ENCODE results near the gene TUB. TPM values are rescaled to one million over a fixed set of nuclear protein-coding genes. Genes with fewer than 3 reads are reported as not detected.
A peak's percentile ranks its signal among the peaks of the same experiment; 100 is the strongest.

The TUB gene
- total RNA-seq, 1 experiment from 2014 or later = 3.3 TPM

GRCh38 chr11:8068605-8069221 lies 12.3 kb upstream of the TUB start:
- POLR2A ChIA-PET (ENCODE audit: unreplicated experiment) = no interaction called here
- DNase-seq (peak; percentile 39), ATAC-seq (peak; percentile 64)
- Histone ChIP-seq H3F3A (ENCODE audit: low read length, unreplicated experiment) (no peaks in the 10 kb centered on the region), H3K4me1 (ENCODE audit: insufficient read depth, low read length) (peaks cover 11% of the 10 kb centered on the region), H3K4me2 (ENCODE audit: low read length) (peak overlapping the region; percentile 80), H2AFZ (ENCODE audit: low read length) (peak overlapping the region; percentile 66), H3K9me2 (replicated peaks; ENCODE audit: low read length) (no peaks in the 10 kb centered on the region), H3K9ac (ENCODE audit: low read length) (no peak overlapping the region), H3K9me3 (ENCODE audit: low read length) (no peaks in the 10 kb centered on the region), H3K27ac (ENCODE audit: low read length) (no peak overlapping the region), H3K4me3 (ENCODE audit: low read length) (peak overlapping the region; percentile 49), H3K27me3 (ENCODE audit: low read length) (peaks cover 16% of the 10 kb centered on the region), H4K20me1 (ENCODE audit: low read length) (no peaks in the 10 kb centered on the region), H3K36me3 (ENCODE audit: low read depth, low read length) (no peaks in the 10 kb centered on the region), H3K79me2 (ENCODE audit: low read length) (no peaks in the 10 kb centered on the region)
- CTCF ChIA-PET = interaction anchor here (0.7 kb wide), 1 partner anchor 36 kb away, joined by 3 read pairs; no protein-coding TSS in a partner anchor
- TF ChIP-seq EZH2phosphoT487 (IDR thresholded peaks at IDR 0.05; ENCODE audit: borderline replicate concordance, low read length) (no peak), CTCF (conservative IDR thresholded peaks at IDR 0.05; ENCODE audit: low read depth, low read length) (no peak)
- intact Hi-C loops (cut with micrococcal nuclease) = no loop called here
- no TSS peak for BruUV-seq (replicated peaks)

- Histone ChIP-seq H2AFZ (ENCODE audit: low read length) (no peak overlapping the region), H3K36me3 (ENCODE audit: low read depth, low read length) (no peaks in the 10 kb centered on the region), H4K20me1 (ENCODE audit: low read length) (no peaks in the 10 kb centered on the region), H3K27ac (ENCODE audit: low read length) (no peak overlapping the region), H3K4me2 (ENCODE audit: low read length) (no peak overlapping the region), H3K9me2 (replicated peaks; ENCODE audit: low read length) (no peaks in the 10 kb centered on the region), H3F3A (ENCODE audit: low read length, unreplicated experiment) (no peaks in the 10 kb centered on the region), H3K9ac (ENCODE audit: low read length) (no peak overlapping the region), H3K27me3 (ENCODE audit: low read length) (peaks cover 16% of the 10 kb centered on the region), H3K4me3 (ENCODE audit: low read length) (no peak overlapping the region), H3K9me3 (ENCODE audit: low read length) (no peaks in the 10 kb centered on the region), H3K79me2 (ENCODE audit: low read length) (no peaks in the 10 kb centered on the region), H3K4me1 (ENCODE audit: insufficient read depth, low read length) (peaks cover 11% of the 10 kb centered on the region)
- ATAC-seq (no peak), DNase-seq (no peak)
- ChIA-PET CTCF (no interaction called here), POLR2A (ENCODE audit: unreplicated experiment) (no interaction called here)
- intact Hi-C loops (cut with micrococcal nuclease) = loop anchor here (1.0 kb wide), 1 partner anchor 36 kb away; no protein-coding TSS in a partner anchor
- TF ChIP-seq EZH2 (IDR thresholded peaks at IDR 0.05; ENCODE audit: low read length, unreplicated experiment) (no peak), EZH2phosphoT487 (IDR thresholded peaks at IDR 0.05; ENCODE audit: borderline replicate concordance, low read length) (no peak), CTCF (conservative IDR thresholded peaks at IDR 0.05; ENCODE audit: low read depth, low read length) (no peak)
- no TSS peak for BruUV-seq (replicated peaks)
These were observed 11.2 kb upstream of the TUB start for GRCh38 chr11:8069771-8070170.

- no peak overlapping the region for H3K4me2 ChIP-seq (ENCODE audit: low read length)
- H3K79me2 ChIP-seq (ENCODE audit: low read length) = no peaks in the 10 kb centered on the region
- DNase-seq = peak; percentile 50
- ATAC-seq = peak; percentile 57
- intact Hi-C loops (cut with micrococcal nuclease) = loop anchor here (1.0 kb wide), 1 partner anchor 37 kb away; no protein-coding TSS in a partner anchor
- H4K20me1 ChIP-seq (ENCODE audit: low read length) = no peaks in the 10 kb centered on the region
- BruUV-seq (replicated peaks) = no TSS peak
- TF ChIP-seq EZH2 (IDR thresholded peaks at IDR 0.05; ENCODE audit: low read length, unreplicated experiment) = no peak
- peak; percentile 58 for TF ChIP-seq CTCF (conservative IDR thresholded peaks at IDR 0.05; ENCODE audit: low read depth, low read length)
- no peaks in the 10 kb centered on the region for H3K9me3 ChIP-seq (ENCODE audit: low read length)
- no peaks in the 10 kb centered on the region for H3F3A ChIP-seq (ENCODE audit: low read length, unreplicated experiment)
- peaks cover 16% of the 10 kb centered on the region for H3K4me1 ChIP-seq (ENCODE audit: insufficient read depth, low read length)
- no peak overlapping the region for H3K9ac ChIP-seq (ENCODE audit: low read length)
- H3K36me3 ChIP-seq (ENCODE audit: low read depth, low read length) = no peaks in the 10 kb centered on the region
- no peaks in the 10 kb centered on the region for H3K9me2 ChIP-seq (replicated peaks; ENCODE audit: low read length)
- H3K27me3 ChIP-seq (ENCODE audit: low read length) = peaks cover 16% of the 10 kb centered on the region
- no peak overlapping the region for H3K27ac ChIP-seq (ENCODE audit: low read length)
- no peak overlapping the region for H2AFZ ChIP-seq (ENCODE audit: low read length)
- CTCF ChIA-PET = no interaction called here
- POLR2A ChIA-PET (ENCODE audit: unreplicated experiment) = no interaction called here
- no peak overlapping the region for H3K4me3 ChIP-seq (ENCODE audit: low read length)
These were observed 10.4 kb upstream of the TUB start for GRCh38 chr11:8070417-8071115.
